SK-N-MC (cell line): ENCODE results near the gene USP26.

ENCODE experiments used
- EZH2 ChIP-seq: fragments of 200-600 bp; sonication (generic); IDR thresholded peaks from one replicate; pipeline ENCODE4 v1.6.1; 2017; ENCODE audit warnings: antibody characterized with exemption
- POLR2AphosphoS5 ChIP-seq: IDR thresholded peaks from 2 replicates; pipeline ENCODE4 v1.6.1; 2012; ENCODE audit warnings: mild to moderate bottlenecking, low read depth, low read length, borderline replicate concordance

DNA sequence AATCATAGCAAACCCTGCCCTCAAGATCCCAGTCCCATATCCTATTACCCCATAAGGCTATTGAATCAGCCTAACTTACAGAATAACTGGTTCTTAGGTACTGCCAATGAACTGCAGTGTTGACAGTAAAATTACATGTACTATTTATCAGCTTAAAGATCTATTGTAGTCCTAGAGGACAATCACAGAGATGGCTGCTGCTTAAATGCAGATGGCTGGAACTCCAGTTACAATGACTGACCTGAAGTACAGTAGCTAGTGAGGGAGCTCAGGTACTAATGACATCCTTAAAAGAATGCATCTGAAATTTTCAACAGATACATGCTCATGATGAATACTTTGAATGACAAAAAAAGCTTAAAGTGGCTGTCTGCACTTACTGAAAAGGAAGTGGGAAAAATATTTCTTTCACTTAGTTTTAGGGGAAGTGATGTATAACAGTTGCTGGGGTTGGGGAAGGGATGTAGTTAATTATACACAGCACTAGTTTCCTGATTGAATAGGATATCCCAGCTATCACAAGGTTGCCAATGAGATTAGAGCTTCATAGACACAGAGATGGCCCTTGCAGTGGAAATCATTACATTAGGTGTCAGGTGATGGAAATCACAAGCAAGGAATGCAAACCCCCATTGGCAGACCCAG, 42.0 kb downstream of the USP26 start:
- TF ChIP-seq POLR2AphosphoS5: no peak
- TF ChIP-seq EZH2: no peak
